Breast epithelium (tissue), 3 donors: Measurements from ENCODE around the gene SYNJ2.

Source experiments
- POLR2AphosphoS5 ChIP-seq, 3 donors: sonication (generic); formaldehyde crosslinking; IDR thresholded peaks; one replicate each; pipeline ENCODE4 v1.6.1; 2017; ENCODE audit warnings: antibody characterized with exemption in 3 of 3
- TF ChIP-seq, protein P1 (sequence below), 3 donors: fragments of 450-650 bp; IDR thresholded peaks; one replicate each; pipeline ENCODE4 v1.5.1; 2016 to 2017; ENCODE audit warnings: antibody characterized with exemption in 3 of 3, mild to moderate bottlenecking in 3 of 3, moderate library complexity in 3 of 3

DNA sequence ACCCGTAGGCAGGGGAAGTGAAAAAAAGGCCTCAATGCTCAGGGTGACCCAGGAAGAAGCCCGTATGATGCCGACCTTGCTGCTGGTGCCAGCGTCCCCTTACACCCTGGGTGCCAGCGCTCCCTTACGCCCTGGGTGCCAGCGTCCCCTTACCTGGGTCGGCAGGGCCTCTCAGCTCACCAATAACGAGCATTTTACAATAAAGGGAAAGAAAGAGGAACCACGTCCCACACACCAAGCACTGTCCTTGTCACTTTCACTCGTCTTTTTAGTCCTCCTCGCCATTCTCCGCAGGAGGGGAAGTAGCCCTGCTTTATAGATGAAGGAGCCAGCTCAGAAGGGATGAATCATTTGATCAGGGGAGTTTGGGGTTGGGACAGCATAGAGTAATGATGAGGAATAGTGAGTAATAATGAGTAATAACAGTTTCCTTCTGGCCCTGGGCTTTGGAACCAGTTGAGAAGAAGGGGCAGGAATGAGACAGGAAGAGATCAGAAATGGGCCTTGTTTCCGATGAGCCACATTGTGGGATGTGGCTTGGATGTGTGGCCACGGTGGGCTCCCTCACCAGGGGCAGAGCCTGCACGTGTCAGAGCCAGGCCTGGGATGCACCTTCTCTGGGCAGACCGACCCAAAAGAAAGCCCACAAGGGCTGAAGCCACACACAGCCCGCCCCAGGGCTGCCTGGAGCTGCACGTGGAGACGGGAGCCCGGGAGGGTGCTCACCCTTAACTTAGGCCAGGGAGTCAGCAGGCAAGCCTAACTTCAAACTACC lies 75.7 kb downstream of the SYNJ2 start:
- no peak for TF ChIP-seq POLR2AphosphoS5 (IDR thresholded peaks at IDR 0.05)
- TF ChIP-seq, protein P1, sequence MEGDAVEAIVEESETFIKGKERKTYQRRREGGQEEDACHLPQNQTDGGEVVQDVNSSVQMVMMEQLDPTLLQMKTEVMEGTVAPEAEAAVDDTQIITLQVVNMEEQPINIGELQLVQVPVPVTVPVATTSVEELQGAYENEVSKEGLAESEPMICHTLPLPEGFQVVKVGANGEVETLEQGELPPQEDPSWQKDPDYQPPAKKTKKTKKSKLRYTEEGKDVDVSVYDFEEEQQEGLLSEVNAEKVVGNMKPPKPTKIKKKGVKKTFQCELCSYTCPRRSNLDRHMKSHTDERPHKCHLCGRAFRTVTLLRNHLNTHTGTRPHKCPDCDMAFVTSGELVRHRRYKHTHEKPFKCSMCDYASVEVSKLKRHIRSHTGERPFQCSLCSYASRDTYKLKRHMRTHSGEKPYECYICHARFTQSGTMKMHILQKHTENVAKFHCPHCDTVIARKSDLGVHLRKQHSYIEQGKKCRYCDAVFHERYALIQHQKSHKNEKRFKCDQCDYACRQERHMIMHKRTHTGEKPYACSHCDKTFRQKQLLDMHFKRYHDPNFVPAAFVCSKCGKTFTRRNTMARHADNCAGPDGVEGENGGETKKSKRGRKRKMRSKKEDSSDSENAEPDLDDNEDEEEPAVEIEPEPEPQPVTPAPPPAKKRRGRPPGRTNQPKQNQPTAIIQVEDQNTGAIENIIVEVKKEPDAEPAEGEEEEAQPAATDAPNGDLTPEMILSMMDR (IDR thresholded peaks at IDR 0.05): no peak
